Amniotic epithelial cell (primary cell): Measurements from ENCODE around the gene ZNF396.
A peak's percentile ranks its signal among the peaks of the same experiment; 100 is the strongest.

Experiments used
- DNase-seq: peaks from one replicate; pipeline ENCODE4 v3.0.0-alpha.2; 2010; ENCODE audit warnings: low read depth

Gene ZNF396

GRCh38 chr18:35335866-35336265 lies 41.3 kb downstream of the ZNF396 start:
- DNase-seq, result no peak

DNA sequence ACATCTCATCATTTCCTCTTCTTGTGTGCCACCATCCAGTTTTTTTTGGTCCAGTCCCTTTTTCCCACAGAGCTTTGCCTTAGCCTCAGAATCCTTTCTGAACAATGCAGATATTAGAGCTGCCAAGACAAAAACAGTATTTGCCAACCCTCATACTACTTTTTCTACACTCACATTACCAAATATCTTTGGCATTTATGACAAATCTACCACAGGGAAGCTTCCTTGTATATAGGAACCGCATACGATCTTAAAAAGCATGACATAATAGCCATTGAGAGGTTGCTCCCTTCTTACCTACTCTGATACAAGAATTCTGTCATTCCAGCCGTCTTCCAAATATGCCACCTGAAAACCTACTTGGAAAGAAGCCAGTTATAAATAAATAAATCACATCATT lies 42.3 kb downstream of the ZNF396 start:
- peak; percentile 61 for DNase-seq

DNA sequence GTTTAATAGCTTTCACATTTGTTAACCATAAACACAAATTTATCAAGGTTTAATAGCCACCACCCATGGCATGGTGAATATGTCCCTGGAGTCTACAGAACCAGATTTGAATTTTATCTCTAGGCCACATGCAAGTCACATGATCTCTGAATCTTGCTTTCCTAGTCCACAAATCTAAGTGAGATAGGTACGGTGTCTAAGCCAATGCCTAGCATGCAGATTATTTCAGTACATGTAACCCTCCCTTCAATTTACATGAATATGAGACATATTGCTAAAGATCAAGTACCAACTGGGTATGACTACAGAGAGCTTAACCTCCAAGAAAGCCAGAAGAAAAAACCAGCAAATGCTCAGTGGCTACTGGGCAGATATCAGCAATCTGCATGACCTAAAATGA lies 42.9 kb downstream of the ZNF396 start:
- no peak for DNase-seq

DNA sequence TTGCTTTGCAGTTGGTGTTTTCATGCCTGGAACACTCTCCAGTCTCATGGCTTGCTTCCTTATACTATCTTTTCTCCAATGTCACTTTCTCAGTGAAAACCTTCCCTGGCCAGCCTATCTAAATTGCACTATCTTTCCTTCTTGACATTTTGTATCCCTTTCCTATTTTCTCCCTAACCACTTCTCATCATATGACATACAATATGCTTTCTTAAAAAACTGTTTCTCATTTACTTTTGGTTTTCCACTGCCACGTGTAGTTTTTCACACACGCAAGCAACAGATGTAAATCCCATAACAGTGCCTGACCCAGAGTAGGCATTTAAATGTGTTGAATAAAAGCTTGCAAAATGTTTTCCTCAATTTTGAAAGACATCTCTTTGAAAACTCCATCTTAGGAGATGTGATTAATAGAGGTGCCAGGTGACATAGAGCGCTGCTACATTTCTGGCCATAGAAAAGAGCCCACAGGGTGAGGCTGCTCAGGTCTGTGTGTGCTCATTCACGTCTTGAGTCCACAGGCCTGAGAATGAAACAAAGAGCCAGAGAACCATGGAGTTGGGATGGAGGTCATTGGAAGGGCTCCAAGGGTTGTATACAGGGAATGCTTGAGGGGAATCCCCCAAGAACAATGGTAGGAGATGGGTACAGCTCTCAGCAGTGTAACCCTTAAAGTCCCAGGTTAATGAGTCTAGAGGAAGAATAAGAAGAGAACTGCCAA lies 45.6 kb downstream of the ZNF396 start:
- no peak for DNase-seq

DNA sequence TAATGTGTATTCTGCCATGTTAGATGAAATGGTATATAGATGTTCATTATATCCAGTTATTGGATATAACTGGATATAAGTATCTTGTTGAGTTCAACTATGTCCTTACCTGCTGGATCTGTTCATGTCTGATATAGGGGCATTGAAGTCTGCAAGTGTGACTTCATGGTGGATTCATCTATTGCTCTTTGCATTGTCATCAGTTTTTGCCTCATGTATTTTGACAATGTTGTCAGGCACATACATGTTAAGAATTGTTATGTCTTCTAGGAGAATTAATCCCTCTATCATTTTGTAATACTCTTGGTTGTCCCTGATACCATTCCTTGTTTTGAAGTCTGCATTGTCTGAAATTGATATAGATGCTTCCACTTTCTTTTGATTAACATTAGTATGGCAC lies 48.3 kb downstream of the ZNF396 start:
- DNase-seq, result no peak

DNA sequence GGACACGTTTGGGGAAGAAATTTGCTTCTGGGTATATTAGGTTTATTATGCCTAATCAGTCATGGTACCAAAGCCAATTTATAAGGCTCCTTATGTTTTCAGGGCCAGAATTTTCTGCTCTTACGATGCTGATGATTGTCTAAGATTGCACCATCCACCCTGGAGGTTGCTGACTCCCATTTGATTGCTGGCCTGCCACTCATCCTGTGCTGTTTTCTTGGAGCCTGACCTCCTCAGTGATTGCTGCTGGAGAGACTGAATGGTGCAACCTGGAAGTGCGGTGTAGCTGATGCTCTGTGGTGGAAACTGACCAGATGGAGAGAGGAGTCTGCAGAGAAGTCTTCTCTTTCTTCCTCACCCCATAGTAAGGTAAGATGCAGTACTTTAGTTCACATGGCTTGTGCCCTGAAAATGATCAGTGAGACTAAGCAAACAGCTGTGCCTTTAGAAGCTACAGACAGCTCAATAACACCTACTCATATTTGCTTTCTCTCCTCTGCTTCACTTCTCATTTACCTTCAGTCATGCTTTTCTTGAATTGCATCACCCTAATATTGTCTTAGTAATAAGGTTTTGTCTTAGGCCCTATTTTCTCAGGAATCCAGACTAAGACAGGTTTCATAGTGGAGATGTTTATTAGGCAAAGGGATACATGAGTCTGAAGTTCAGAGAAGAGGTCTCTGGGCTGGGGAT lies 50.3 kb downstream of the ZNF396 start:
- no peak for DNase-seq

DNA sequence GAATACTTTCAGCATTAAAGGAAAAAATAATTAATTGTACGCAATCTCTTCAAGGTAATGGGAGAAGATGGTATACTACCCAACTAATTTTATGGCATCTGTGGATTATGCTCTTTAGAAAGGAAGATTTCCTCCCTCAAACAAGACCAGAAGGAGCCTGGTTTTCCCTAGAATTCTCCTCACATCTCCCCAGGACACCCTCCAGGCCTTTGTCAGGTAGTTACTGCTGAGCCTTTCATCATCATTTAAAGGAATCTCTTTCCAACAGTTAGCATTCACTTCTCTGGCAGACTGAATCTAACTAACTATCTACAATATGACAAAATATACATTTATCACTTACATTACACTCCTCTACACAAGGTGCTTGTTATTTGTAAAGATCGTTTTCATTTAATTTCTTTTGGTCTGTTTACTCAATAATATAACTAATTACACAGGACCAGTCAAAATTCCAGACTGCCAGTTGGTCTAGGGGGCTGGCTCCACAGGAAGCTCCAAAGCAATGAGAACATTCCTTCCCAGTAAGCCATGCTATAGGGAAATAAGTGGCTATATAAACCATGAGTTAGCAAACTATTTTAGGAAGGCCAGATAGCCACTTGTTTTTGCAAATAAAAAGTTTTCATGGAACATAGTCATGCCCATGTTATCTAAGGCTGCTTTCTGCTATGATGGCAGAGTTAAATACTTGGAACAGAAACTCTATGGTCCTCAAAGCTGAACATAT lies 52.0 kb downstream of the ZNF396 start:
- no peak for DNase-seq

GRCh38 chr18:35322486-35323458 lies 54.4 kb downstream of the ZNF396 start:
- no peak for DNase-seq
